Stimulated activated CD4-positive, alpha-beta T cell treated with anti-CD3 and anti-CD28 coated beads, Interleukin-2, amount 100 ng/mL, for 24 hours (primary cell): Measurements from ENCODE around the gene PLEKHG4.

ENCODE experiments used
- DNase-seq, 2 donors: peaks; one replicate each; pipeline ENCODE4 v3.0.0-alpha.2; 2020

Gene PLEKHG4

GRCh38 chr16:67265834-67266233, 13.5 kb upstream of the PLEKHG4 start:
- DNase-seq: no peak

DNA sequence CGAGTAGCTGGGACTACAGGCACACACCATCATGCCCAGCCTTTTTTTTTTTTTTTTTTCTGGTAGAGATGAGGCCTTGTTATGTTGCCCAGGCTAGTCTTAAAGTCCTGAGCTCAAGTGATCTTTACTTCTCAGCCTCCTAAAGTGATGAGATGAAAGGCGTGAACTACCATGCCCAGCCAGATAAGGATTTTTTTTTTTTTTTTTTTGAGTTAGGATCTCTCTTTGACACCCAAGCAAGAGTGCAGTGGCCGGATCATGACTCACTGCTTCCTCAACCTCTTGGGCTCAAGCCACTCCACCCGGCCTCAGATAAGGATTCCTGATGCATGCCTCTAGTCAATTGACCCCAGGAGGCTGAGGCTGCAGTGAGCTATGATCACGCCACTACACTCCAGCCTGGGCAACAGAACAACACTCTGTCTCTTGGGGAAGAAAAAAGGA, 11.2 kb upstream of the PLEKHG4 start:
- no peak for DNase-seq

GRCh38 chr16:67269766-67270165, 9.6 kb upstream of the PLEKHG4 start:
- DNase-seq: no peak

GRCh38 chr16:67270931-67271338, 8.4 kb upstream of the PLEKHG4 start:
- no peak for DNase-seq

- DNase-seq: no peak
Measured at GRCh38 chr16:67271446-67271845, 7.9 kb upstream of the PLEKHG4 start.

GRCh38 chr16:67275321-67275720, 4.0 kb upstream of the PLEKHG4 start:
- no peak for DNase-seq

DNA sequence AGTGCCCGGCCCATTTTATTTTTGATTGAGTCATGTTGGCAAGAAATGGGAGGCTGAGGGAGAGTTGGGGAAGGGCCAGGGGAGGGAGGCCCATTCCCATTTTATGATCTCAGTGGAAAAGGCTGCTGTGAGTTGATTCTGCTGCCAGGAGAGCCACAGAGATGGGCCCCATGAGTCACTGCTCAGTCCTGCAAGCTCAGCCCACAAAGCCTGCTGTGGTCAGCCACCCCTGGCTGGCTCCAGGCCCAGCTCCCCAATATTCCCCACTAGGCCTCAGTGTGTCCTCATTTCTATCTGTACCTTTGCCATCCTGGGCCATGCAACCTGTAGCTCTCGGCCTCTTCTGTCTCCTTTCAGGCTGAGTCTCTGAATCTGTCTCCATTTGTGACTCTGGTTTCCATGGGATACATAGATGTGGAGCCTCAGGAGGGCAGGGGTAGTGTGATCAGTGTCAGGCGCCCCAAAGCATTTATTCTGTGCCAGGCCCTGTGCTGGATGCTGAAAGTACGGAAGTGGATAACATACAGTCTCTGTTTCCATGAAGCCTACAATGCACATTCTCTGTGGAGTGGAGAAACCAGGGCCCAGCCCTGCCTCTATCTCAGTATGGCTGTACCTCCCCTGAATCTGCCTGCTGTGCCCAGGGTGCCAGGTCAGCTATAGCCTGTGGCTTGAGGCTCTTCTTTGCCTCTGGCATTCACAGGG, 1.9 kb upstream of the PLEKHG4 start:
- DNase-seq: peak in 1 of 2 donors; percentile 54

DNA sequence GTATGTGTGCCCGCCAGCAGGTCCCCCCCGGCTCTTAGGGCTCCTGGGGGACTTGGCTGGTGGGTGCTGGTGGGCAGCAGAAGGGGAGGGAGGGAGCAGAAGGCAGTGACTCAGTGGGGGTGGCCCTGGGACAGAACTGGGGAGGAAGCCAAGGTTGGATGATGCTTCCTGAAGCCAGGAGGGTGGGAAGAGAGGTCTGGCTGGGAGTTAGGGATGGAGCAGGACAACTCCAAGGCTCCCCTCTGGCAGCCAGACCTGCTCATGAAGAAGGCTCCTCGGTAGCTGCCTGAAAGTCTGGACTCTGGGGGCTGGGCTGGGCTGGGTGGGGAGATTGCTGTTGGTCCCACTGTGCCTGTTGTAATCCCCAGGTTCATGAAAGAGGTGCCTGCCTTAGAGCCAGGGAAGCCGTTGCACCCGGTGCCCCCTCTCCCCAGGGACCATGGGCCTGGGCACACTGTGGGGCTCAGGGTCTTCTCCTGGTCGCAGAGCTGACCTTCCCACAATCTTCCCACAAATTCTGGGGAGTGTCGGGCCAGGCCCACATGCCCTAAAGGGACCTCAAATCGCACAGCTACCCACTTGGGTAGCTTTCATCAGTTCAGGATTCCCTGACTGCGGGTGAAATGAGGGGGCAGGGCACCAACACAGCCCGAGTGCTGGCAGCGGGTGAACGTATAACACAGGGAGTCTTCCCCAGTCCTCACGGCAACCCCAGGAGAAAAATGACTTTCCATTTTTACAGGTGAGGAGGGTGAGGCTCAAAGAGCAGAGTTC, 1.1 kb upstream of the PLEKHG4 start:
- no peak for DNase-seq

GRCh38 chr16:67278773-67279295, 498 bp upstream of the PLEKHG4 start:
- DNase-seq: peak in 1 of 2 donors; percentile 65

DNA sequence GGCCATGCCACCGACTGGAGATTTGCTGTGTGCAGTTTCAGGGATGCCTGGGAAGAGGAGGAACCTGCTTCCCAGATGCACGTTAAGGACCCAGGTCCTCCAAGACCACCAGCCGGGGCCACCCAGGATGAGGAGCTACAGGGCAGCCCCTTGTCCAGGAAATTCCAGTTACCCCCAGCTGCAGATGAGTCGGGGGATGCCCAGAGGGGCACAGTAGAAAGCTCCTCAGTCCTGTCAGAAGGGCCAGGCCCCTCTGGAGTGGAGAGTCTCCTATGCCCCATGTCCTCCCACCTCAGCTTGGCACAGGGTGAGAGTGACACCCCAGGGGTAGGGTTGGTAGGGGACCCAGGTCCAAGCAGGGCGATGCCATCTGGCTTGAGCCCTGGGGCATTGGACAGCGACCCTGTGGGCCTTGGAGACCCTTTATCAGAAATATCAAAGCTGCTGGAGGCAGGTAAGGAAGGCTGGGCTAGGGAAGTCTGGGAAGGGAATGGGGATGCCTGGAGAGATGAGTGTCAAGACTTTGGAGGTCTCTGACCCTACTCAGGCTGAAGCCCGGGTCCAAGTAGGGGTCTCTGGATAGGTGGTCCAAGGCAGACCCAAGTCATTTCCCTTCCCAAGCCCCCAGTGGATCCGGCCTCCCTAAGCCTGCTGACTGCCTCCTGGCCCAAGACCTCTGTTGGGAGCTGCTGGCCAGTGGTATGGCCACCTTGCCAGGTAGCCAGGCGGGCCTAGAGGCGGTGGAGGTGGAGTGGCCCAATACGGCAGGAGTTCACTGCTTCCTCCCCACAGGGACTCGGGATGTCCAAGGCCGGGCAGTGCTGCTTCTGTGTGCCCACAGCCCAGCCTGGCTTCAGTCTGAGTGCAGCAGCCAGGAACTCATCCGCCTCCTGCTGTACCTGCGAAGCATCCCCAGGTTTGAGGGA, 1.0 kb downstream of the PLEKHG4 start:
- DNase-seq: no peak

DNA sequence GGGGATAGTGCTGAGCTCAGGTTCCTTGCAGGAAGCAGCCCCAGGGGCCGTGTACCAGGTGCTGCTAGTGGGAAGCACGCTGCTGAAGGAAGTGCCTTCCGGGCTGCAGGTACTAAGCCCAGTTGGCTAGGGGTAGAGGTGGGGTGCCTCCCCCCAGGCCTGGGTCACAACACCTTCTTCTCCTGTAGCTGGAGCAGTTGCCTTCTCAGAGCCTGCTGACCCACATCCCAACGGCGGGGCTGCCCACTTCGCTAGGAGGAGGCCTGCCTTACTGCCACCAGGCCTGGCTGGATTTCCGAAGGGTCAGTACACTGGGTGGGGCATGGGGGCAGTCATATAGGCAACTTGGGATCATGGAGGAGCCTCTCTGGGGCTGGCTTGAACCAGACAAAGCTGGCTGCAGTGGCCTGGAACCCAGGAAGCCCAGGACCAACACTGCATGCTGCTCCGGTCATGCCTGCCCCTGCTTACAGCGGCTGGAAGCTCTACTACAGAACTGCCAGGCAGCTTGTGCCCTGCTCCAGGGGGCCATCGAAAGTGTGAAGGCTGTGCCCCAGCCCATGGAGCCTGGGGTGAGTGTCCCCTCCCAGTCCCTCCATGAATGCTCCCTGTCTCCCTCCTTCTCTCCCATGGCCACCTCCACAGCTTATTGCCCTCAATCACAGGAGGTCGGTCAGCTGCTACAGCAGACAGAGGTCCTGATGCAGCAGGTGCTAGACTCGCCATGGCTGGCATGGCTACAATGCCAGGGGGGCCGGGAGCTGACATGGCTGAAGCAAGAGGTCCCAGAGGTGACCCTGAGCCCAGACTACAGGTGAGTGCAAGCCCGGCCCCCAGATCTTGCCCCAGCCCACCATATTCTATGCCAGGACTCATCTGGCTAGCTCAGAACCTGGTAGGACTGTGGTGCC, 2.5 kb downstream of the PLEKHG4 start:
- no peak for DNase-seq

DNA sequence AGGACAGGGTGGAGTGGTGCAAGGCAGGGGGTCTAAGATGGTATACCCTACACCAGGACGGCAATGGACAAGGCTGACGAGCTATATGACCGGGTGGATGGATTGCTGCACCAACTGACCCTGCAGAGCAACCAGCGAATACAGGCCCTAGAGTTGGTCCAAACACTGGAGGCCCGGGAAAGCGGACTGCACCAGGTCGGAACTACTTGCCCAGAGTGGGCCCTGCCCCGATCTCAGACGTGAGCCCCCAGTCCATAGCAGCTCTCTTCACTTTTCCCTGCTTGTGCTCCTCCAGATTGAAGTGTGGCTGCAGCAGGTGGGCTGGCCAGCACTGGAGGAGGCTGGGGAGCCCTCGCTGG, 3.1 kb downstream of the PLEKHG4 start:
- no peak for DNase-seq

DNA sequence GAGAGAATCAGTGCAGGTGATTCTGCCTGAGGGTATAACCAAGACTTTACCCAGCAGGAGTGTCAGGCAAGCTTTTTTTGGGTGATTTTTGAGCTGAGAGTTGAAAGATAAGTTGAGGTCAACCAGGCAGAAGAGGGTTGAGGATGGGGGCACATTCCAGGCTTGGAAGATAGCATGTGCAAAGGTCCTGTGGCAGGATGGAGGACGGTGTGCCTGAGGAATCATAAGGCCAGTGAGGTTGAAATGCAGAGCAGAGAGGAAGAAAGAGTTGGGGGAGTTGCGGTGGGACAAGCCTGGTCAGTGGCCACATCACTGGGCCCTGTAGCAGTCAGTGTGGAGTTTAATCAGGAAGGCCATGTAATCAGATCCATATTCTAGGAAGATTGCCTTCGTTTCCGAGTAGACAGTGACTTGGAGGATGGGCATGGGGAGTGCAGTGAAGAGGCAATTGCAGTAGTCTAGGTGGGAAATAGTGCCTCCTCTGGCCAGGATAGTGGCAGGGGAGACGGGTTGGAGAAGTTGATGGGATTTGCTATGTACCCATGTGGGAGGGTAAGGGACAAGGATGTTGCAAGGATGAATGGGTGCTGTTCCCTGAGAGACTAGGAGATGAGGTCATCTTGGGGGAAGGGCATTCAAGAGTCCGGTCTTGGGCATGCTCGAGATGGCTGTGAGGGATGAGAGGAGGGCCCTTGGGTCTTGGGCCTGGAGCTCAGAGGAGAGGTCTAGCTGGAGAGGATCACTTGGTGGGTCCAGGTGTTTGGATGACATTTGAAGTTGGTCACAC, 3.9 kb downstream of the PLEKHG4 start:
- DNase-seq: no peak

- no peak for DNase-seq
Measured at GRCh38 chr16:67283826-67284555, 4.7 kb downstream of the PLEKHG4 start.

DNA sequence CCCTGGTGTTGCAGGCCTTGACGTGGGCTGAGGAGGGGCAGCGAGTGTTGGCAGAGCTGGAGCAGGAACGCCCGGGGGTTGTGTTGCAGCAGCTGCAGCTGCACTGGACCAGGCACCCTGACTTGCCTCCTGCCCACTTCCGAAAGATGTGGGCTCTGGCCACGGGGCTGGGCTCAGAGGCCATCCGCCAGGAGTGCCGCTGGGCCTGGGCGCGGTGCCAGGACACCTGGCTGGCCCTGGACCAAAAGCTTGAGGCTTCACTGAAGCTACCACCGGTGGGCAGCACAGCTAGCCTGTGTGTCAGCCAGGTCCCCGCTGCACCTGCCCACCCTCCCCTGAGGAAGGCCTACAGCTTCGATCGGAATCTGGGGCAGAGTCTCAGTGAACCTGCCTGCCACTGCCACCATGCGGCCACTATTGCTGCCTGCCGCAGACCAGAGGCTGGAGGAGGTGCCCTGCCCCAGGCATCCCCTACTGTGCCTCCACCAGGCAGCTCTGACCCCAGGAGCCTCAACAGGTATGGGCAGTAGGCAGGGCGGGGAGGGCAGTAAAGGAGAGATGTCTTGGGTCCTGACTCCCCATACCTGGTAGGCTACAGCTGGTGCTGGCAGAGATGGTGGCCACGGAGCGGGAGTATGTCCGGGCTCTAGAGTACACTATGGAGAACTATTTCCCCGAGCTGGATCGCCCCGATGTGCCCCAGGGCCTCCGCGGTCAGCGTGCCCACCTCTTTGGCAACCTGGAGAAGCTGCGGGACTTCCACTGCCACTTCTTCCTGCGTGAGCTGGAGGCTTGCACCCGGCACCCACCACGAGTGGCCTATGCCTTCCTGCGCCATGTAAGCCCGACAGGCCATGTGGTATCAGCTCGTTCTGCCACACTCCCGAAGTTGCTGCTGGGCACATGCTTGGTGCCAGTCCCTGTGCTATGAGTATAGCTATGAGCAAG, 5.6 kb downstream of the PLEKHG4 start:
- DNase-seq: no peak

DNA sequence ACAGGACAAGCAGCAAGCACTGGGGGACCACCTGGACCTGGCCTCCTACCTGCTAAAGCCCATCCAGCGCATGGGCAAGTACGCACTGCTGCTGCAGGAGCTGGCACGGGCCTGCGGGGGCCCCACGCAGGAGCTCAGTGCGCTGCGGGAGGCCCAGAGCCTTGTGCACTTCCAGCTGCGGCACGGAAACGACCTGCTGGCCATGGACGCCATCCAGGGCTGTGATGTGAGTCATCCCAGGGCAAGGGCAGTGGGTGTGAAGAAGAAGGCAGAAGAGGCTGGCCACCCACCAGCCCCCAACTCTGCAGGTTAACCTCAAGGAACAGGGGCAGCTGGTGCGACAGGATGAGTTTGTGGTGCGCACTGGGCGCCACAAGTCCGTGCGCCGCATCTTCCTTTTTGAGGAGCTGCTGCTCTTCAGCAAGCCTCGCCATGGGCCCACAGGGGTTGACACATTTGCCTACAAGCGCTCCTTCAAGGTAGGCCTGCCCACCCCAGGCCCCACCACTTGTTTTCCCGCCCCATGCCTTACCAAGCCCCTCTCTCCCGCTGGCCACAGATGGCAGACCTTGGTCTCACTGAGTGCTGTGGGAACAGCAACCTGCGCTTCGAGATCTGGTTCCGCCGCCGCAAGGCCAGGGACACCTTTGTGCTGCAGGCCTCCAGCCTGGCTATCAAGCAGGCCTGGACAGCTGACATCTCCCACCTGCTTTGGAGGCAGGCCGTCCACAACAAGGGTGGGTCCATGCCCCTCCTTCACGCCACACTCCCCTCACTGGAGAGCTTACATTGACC, 7.3 kb downstream of the PLEKHG4 start:
- DNase-seq: no peak

DNA sequence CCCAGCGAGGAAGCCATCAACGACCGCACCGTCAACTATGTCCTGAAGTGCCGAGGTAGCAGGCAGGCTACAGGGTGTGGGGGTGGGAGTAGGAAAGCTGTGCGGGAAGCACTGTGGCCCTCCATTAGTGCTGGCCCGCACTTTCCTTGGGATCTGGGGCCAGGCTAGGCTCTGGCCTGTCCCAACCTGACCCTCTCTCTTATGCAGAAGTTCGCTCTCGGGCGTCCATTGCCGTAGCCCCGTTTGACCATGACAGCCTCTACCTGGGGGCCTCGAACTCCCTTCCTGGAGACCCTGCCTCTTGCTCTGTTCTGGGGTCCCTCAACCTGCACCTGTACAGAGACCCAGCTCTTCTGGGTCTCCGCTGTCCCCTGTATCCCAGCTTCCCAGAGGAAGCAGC, 8.6 kb downstream of the PLEKHG4 start:
- DNase-seq: no peak

DNA sequence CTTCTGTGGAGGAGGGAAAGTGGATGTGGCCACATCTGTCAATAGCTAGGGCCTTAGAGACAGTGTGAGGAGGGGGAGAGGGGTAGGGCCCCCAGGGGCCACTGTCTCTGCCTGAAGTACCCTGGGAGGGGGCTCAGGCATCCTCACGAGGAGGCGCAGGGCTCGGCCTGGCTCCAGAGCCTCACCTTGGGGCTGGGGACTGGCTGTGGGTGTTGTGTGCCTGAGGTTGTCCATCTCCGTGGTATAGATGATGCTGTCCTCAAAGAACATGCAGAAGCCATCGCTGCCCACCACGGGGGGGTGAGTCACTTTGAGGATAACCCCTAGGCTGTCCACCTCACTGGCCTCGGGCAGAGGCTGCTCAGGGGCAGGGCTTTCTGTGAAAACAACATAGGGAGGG, 12.1 kb downstream of the PLEKHG4 start:
- no peak for DNase-seq
